GM21447 (cell line): Measurements from ENCODE around the gene NTHL1.
"Not testable (repeated sequence)": the region's sequence is repeated elsewhere in the genome, so short reads cannot be mapped to it uniquely, and the experiment has no call there.

ENCODE experiments used
- ATAC-seq: cut with Tn5 transposase; IDR thresholded peaks from one replicate; pipeline ENCODE4 v1.9.1; 2021; ENCODE audit not compliant: unreplicated experiment

NTHL1 gene

GRCh38 chr16:2011726-2012125 lies 35.9 kb downstream of the NTHL1 start:
- ATAC-seq: not testable (repeated sequence)

DNA sequence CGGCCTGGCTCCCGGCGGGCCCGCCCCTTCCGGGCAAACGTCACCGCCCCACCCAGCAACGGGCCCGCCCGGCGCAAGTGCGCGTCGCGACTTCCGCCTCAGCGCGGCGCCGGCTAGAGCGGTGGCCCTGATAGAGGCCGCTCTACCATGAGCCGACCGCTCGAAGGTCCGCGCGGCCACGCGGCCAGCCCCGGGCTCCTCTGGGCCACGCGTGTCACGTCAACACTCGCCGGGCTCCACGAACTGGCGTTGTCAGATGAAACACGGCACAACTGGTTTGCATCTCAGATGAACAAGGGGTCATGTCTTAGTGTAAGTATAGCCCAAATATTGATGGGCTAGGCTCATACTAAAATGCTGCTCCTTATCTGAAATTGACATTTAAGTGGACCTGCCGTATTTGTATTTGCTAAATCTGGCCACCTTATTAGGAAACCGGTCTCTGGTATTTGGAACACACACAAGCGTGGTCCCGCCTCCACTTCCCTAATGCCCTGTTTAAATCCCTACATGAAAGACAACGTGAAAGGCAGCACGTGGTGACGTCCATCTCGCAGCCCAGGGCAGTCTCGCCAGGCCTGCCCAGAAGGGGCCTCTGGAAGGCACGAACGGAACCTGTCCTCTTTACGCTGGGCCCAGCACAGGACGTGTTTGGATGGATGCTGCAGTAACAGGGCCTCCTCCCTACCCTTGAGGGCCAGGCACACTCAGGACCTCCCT lies 37.7 kb downstream of the NTHL1 start, which contains the start of gene ZNF598:
TSS of gene ZNF598 (minus strand) at position 31 of the 720 bp plus-strand sequence.
- peak; percentile 69 for ATAC-seq

GRCh38 chr16:2009164-2009711 lies 38.4 kb downstream of the NTHL1 start:
- ATAC-seq: peak; percentile 26

DNA sequence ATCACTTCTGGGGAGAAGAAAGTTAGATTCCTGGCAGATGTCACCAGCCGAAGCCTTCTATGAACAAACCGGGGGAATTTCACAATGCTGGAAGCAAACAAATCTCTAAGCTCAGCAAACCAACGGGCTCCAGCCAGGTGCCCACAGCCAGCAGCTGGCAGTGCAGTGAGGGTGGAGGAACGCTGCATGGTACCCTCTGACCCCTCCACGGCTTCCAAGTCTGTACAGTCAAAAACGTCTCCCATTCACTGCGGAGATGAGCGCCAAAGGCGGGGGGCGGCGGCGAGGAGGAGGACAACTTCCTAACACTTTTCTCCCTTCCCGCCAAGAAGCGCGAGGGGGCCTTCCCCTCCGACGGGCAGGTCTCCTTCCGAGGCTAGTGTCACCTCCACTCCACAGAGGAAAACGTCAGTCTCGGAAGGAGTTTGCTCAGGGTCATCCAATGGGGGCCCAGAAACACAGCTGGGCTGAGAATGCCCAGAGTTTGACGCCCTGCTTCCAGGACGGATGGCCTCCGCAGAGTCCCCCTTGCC lies 38.9 kb downstream of the NTHL1 start:
- peak; percentile 12 for ATAC-seq

GRCh38 chr16:2008009-2008526 lies 39.6 kb downstream of the NTHL1 start:
- no peak for ATAC-seq

- ATAC-seq: no peak
Observed at GRCh38 chr16:2007081-2007836, 40.4 kb downstream of the NTHL1 start.

- ATAC-seq: no peak
Observed at GRCh38 chr16:2006317-2006716, 41.3 kb downstream of the NTHL1 start.

GRCh38 chr16:2005646-2006045 lies 42.0 kb downstream of the NTHL1 start:
- no peak for ATAC-seq

GRCh38 chr16:2004795-2005517 lies 42.7 kb downstream of the NTHL1 start:
- no peak for ATAC-seq

GRCh38 chr16:2003827-2004641 lies 43.6 kb downstream of the NTHL1 start:
- no peak for ATAC-seq

DNA sequence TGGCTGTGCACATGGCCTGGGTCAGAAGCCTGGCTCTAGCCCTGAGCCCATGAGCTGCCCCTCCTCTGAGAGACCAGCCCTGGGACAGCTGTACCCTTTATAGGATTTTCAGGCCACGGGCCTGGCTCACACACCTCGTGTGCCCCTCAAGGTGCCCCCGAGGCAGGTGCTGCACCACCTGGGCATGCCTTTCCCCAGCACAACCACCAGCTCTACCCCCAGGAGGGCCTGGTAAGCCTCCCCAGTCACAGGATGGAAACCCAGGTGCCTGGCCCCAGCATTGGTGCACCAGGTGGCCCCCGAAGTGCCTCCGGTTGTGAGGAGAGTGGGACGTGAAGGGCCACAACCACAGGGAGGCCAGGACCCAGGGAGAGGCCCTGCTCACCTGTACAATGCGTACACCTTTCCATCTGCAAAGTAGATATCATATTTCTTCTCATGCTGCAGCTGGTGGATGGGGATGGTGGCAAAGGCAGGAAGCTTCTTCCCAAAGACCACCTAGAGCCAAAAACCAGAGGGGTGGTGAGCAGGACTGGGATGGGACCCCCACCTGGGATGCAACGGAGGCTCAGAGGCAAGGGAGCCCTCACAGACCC lies 44.3 kb downstream of the NTHL1 start:
- no peak for ATAC-seq

GRCh38 chr16:2002406-2003230 lies 45.0 kb downstream of the NTHL1 start:
- no peak for ATAC-seq

- ATAC-seq: no peak
Observed at GRCh38 chr16:2001456-2002355, 45.9 kb downstream of the NTHL1 start.

DNA sequence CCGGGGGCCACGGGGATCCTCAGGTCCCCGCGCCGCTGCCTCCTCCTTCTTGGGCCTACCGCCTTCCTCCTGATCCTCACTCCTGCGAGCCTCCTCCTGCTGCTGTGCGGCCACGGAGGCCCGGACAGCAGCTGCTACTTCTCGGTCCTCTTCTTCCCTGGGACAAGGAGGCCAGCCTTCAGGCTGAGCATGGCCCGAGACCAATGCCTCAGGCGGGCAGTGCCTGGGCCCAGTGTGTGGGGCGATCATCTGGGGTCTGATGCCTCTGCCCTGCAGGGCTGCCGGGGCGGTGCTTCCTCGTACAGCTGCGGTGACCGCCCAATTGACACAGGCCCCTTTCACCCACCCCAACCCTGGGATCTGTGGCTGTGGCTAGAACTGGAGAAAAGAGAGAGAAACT lies 46.6 kb downstream of the NTHL1 start:
- no peak for ATAC-seq

GRCh38 chr16:1999866-2000514 lies 47.6 kb downstream of the NTHL1 start:
- no peak for ATAC-seq

DNA sequence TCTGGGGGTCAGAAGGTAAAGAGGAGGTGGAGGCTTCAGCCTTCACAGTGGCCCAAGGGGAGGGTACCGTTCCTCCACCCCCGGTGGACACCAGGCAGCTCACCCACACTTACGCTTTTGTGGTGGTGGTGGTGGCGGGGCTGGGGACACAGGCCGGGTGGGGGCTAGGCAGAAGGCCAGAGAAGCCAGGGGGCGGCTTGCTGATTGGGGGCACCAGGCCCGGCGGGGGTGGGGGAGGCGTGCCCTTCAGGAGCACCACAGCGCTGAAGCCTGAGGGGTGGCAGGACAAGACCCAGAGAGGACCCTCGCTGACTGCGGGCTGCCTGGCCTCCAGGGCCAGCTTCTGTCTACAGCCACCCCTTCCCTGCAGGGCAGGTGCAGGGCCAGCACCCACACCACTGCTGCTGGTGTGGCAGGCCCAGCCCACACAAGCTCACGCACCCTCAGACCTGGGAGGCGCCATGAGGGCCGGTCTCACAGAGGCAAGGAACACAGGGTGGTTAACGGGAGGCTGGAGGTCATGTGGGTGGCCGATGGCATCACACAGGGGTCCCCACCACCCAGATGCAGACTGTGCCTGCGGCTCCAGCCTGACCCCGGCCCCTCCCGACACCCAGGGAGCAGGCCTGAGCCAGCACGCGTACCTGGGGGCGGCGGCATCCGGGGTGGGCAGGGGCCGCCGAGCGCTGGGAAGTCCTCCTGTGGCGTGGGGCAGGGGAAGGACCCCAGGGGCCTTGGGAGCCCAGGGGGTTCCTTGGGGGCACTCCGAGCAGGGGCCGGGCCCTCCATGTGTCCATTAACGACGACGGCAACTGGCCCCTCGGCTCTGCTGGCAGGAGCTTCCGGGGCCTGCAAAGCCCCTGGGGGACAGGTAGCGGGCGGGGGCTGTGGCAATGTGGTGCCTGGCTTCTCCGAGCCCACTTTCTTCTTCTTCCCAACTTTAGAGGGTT lies 48.5 kb downstream of the NTHL1 start:
- ATAC-seq: no peak
